Parathyroid adenoma (tissue), 2 donors: ENCODE measurements around the gene ZNF778.
A peak's percentile ranks its signal among the peaks of the same experiment; 100 is the strongest.

ENCODE experiments used
- H2AFZ ChIP-seq: fragments of 300-600 bp; sonication (generic); one replicate; pipeline ENCODE4 v1.7.0; 2017; ENCODE audit warnings: antibody characterized with exemption, mild to moderate bottlenecking
- H3K27ac ChIP-seq: fragments of 300-600 bp; sonication (generic); one replicate; pipeline ENCODE4 v1.7.0; 2017
- H3K27me3 ChIP-seq: fragments of 300-600 bp; sonication (generic); one replicate; pipeline ENCODE4 v1.7.0; 2017; ENCODE audit warnings: low read length; ENCODE audit not compliant: control insufficient read depth, insufficient read depth
- H3K36me3 ChIP-seq: fragments of 300-600 bp; sonication (generic); one replicate; pipeline ENCODE4 v1.7.0; 2017; ENCODE audit warnings: low read length; ENCODE audit not compliant: control insufficient read depth, insufficient read depth
- H3K4me1 ChIP-seq: fragments of 300-600 bp; sonication (generic); one replicate; pipeline ENCODE4 v1.7.0; 2017; ENCODE audit warnings: control low read depth
- H3K4me2 ChIP-seq: fragments of 300-600 bp; sonication (generic); one replicate; pipeline ENCODE4 v1.7.0; 2017; ENCODE audit warnings: low read length
- H3K4me3 ChIP-seq: fragments of 300-600 bp; sonication (generic); one replicate; pipeline ENCODE4 v1.7.0; 2017; ENCODE audit warnings: low read depth, low read length
- H3K79me2 ChIP-seq: fragments of 300-600 bp; sonication (generic); one replicate; pipeline ENCODE4 v1.7.0; 2017; ENCODE audit warnings: control low read depth
- H3K9ac ChIP-seq: fragments of 300-600 bp; sonication (generic); one replicate; pipeline ENCODE4 v1.7.0; 2017; ENCODE audit warnings: mild to moderate bottlenecking
- H3K9me3 ChIP-seq: fragments of 300-600 bp; sonication (generic); one replicate; pipeline ENCODE4 v1.7.0; 2017; ENCODE audit warnings: low read length; ENCODE audit not compliant: control insufficient read depth
- TF ChIP-seq, protein P1 (sequence below): fragments of 300-600 bp; sonication (generic); IDR thresholded peaks from one replicate; pipeline ENCODE4 v1.7.0; 2017; ENCODE audit warnings: antibody characterized with exemption, mild to moderate bottlenecking
- donor health status: primary hyperparathyroidism.

ZNF778 gene

DNA sequence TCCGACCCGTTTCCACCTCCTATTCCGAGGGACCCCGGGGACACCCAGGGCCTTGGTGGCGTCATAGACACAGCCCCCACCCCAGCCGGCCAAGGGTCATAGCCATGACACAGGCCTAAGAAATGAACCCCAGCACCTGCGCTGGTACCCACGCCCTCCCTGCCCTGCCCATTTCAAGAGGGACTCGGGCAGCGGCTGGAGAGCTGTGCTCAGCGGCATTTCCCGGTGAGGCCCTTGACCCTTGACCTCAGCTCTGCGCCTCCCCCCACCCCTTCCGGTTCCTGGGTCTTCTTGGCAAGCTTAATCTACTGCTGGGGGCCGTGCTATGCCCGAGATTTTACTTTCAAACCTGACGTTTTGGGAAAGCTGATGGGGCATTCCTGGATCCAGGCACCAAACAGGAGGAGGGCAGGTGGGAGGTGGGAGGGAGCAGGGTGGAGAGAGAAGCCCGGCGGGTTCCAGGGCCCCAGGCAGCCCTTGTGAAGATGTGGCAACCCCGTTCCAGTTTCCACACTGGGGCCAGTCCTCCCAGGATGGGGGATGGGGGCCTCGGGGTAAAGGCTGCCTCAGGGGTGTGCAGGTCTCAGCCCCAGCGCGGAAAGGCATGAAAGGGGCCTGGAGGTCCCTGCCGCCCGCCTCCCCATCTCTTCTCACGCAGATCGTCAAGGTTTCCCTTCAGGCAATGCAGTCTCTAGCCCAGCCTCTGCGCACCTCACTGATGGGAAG, 17.2 kb upstream of the ZNF778 start, which contains the start of gene SLC22A31:
Gene SLC22A31, minus strand, starts transcription at position 414 of the 726 bp plus-strand sequence. Its CDS starts 36 bp downstream, at position 378.
- Histone ChIP-seq H3K9ac (no peak within 1 kb of the TSS), H3K4me1 (no peaks in the 10 kb centered on the region), H2AFZ (no peak within 1 kb of the TSS), H3K4me3 (no peak within 1 kb of the TSS), H3K79me2 (no peaks in the 10 kb centered on the region), H3K4me2 (peak within 1 kb of the TSS; percentile 42), H3K9me3 (no peaks in the 10 kb centered on the region), H3K36me3 (no peaks in the 10 kb centered on the region), H3K27me3 (no peaks in the 10 kb centered on the region), H3K27ac (no peak within 1 kb of the TSS)
- TF ChIP-seq, protein P1, sequence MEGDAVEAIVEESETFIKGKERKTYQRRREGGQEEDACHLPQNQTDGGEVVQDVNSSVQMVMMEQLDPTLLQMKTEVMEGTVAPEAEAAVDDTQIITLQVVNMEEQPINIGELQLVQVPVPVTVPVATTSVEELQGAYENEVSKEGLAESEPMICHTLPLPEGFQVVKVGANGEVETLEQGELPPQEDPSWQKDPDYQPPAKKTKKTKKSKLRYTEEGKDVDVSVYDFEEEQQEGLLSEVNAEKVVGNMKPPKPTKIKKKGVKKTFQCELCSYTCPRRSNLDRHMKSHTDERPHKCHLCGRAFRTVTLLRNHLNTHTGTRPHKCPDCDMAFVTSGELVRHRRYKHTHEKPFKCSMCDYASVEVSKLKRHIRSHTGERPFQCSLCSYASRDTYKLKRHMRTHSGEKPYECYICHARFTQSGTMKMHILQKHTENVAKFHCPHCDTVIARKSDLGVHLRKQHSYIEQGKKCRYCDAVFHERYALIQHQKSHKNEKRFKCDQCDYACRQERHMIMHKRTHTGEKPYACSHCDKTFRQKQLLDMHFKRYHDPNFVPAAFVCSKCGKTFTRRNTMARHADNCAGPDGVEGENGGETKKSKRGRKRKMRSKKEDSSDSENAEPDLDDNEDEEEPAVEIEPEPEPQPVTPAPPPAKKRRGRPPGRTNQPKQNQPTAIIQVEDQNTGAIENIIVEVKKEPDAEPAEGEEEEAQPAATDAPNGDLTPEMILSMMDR, result no peak

DNA sequence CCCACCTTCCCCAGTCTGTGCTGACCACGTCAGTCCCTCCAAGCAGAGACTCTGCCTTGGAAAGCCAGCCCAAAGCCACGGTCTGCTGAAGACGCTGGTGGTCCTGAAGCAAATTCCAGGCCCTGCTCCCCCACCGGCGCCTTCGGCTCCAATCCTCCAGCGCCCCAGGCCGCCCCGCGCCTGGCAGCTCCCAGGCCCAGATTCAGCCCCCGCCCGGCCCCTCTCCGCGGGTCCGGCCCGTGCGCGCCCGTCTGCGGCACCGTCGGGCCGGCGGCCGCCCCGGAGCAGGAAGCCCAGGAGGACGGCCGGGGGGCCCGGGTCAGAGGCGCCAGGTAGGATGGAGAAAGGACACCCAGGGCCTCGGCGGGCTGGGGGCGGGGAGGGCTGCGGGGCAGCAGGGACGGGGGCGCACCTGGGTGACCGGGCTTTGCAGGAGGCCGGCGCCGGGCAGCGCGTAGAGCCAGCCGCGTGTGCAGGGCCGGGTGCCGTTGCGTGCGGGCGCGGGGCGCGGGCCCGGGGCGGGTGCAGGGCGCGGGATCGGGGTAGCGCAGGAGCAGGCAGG, 16.6 kb upstream of the ZNF778 start:
- H3K79me2 ChIP-seq, result no peaks in the 10 kb centered on the region
- H3K27me3 ChIP-seq, result no peaks in the 10 kb centered on the region
- no peak overlapping the region for H3K4me3 ChIP-seq

GRCh38 chr16:89201439-89202377, 15.8 kb upstream of the ZNF778 start:
- H3K27me3 ChIP-seq, result no peaks in the 10 kb centered on the region
- no peaks in the 10 kb centered on the region for H3K79me2 ChIP-seq
- no peak overlapping the region for H2AFZ ChIP-seq
- peak overlapping the region; percentile 14 for H3K4me3 ChIP-seq
- H3K4me2 ChIP-seq, result peak overlapping the region; percentile 53
- H3K9me3 ChIP-seq, result no peaks in the 10 kb centered on the region
- no peaks in the 10 kb centered on the region for H3K36me3 ChIP-seq
- no peaks in the 10 kb centered on the region for H3K4me1 ChIP-seq
- TF ChIP-seq, protein P1, result no peak
- no peak overlapping the region for H3K9ac ChIP-seq
- no peak overlapping the region for H3K27ac ChIP-seq

More for the DNA sequence above, 16.6 kb upstream of the ZNF778 start:
- Histone ChIP-seq H3K4me2 (no peak overlapping the region), H3K27ac (no peak overlapping the region), H3K36me3 (no peaks in the 10 kb centered on the region), H3K9ac (no peak overlapping the region), H3K9me3 (no peaks in the 10 kb centered on the region), H3K4me1 (no peaks in the 10 kb centered on the region), H2AFZ (no peak overlapping the region)
- TF ChIP-seq, protein P1, result no peak

DNA sequence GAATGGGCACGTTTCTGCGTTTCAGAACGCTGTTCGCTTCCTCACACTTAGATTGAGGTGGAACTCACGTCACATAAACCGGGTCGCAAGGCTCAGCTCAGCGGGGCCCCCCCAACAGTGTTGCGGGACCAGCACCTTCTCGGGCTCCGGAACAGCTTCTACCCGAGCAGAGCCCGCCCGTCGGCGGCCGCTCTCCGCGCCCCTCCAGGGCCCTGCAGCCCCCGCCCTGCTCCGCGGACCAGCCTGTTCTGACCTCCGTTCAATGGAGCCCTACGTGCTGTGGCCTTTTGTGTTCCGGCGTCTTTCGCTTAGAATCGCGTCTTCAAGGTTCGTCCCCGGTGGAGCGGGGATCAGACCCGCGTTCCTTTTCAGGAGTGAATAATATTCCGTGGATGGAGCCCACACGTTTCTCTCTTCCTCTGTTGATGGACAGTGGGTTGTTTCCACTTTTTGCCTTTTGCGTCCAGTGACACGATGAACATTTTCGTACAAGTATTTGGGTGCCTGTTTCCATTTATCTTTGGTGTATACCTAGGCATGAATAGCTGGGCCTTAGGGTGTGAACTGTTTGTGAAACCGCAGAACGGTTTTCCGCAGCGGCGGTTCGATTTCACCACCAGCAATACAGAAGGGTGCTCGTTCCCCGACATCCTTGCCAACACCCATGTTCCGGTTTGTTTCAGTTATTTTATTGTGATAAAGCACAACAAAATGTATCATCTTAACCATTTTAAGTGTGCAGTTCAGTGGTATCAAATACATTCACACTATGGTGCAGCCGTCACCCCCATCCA, 14.9 kb upstream of the ZNF778 start:
- no peaks in the 10 kb centered on the region for H3K27me3 ChIP-seq
- no peak overlapping the region for H3K9ac ChIP-seq
- H3K9me3 ChIP-seq, result no peaks in the 10 kb centered on the region
- H3K4me2 ChIP-seq, result peak overlapping the region; percentile 53
- peak overlapping the region; percentile 14 for H3K4me3 ChIP-seq
- H3K79me2 ChIP-seq, result no peaks in the 10 kb centered on the region
- TF ChIP-seq, protein P1, result no peak
- no peaks in the 10 kb centered on the region for H3K4me1 ChIP-seq
- H2AFZ ChIP-seq, result no peak overlapping the region
- H3K27ac ChIP-seq, result no peak overlapping the region
- H3K36me3 ChIP-seq, result no peaks in the 10 kb centered on the region
